SK-N-SH (cell line): ENCODE data around the gene LACTB. TPM values are rescaled to one million over a fixed set of nuclear protein-coding genes. Genes with fewer than 3 reads are reported as not detected.

Experiments used
- CTCF ChIA-PET: fragments of 300-600, 350-600 bp; formaldehyde crosslinking; extraction: SDS; loops from one replicate; lab custom pipeline; 2021; lab: Yijun Ruan, JAX
- POLR2A ChIA-PET: fragments of 350-600 bp; sonication (Branson Sonifier 250); formaldehyde crosslinking; extraction: SDS; loops from one replicate; lab custom pipeline; 2020; ENCODE audit warnings: antibody characterized with exemption, inconsistent platforms; lab: Yijun Ruan, JAX
- DNase-seq: peaks from one replicate; pipeline ENCODE4 v3.0.0; 2012
- H2AFZ ChIP-seq: fragments of 200-600 bp; sonication (generic); 2 replicates; pipeline ENCODE4 v1.8.1; 2016; ENCODE audit warnings: antibody characterized with exemption, mild to moderate bottlenecking, low read depth
- H3F3A ChIP-seq: fragments of 200-600 bp; sonication (generic); replicated peaks from 2 replicates; pipeline ENCODE3; 2016; ENCODE audit warnings: antibody characterized with exemption, mild to moderate bottlenecking; ENCODE audit not compliant: insufficient read depth
- H3K27ac ChIP-seq, 2 experiments: fragments of 200-500 bp in 1 of 2; fragments of 200-600 bp in 1 of 2; sonication (Bioruptor generic) in 1 of 2; sonication (generic), shearing (Covaris generic) in 1 of 2; 2 replicates each; pipeline versions ENCODE4 v1.5.1 to v1.6.1; 2014 to 2016; ENCODE audit warnings: low read depth in 2 of 2, inconsistent platforms in 1 of 2, low read length in 1 of 2, mild to moderate bottlenecking in 1 of 2, mixed read lengths in 1 of 2
- H3K27me3 ChIP-seq: fragments of 200-600 bp; sonication (generic), shearing (Covaris generic); 2 replicates; pipeline ENCODE4 v1.6.1; 2016; ENCODE audit warnings: mixed run types; ENCODE audit not compliant: insufficient read depth
- H3K36me3 ChIP-seq, 2 experiments: fragments of 200-500 bp in 1 of 2; fragments of 200-600 bp in 1 of 2; sonication (Bioruptor generic) in 1 of 2; sonication (generic) in 1 of 2; replicated peaks in 1 of 2; 2 replicates each; pipeline versions ENCODE3 to v1.5.1; 2014 to 2016; ENCODE audit warnings: low read length in 1 of 2, mild to moderate bottlenecking in 1 of 2; ENCODE audit not compliant: insufficient read depth in 2 of 2, control insufficient read depth in 1 of 2
- H3K4me1 ChIP-seq, 2 experiments: fragments of 200-500 bp in 1 of 2; fragments of 200-600 bp in 1 of 2; sonication (Bioruptor generic) in 1 of 2; sonication (generic), shearing (Covaris generic) in 1 of 2; 2 replicates each; pipeline versions ENCODE4 v1.5.1 to v1.6.1; 2014 to 2016; ENCODE audit warnings: low read depth in 1 of 2, low read length in 1 of 2, mixed run types in 1 of 2; ENCODE audit not compliant: insufficient read depth in 2 of 2, control insufficient read depth in 1 of 2
- H3K4me2 ChIP-seq: fragments of 200-600 bp; sonication (generic), shearing (Covaris generic); 2 replicates; pipeline ENCODE4 v1.6.1; 2017; ENCODE audit warnings: mixed run types
- H3K4me3 ChIP-seq, 2 experiments: fragments of 200-500 bp in 1 of 2; fragments of 200-600 bp in 1 of 2; sonication (Bioruptor generic) in 1 of 2; sonication (generic), shearing (Covaris generic) in 1 of 2; 2 replicates each; pipeline versions ENCODE4 v1.5.1 to v1.8.1; 2014 to 2016; ENCODE audit warnings: low read depth in 2 of 2, inconsistent platforms in 1 of 2, low read length in 1 of 2, mild to moderate bottlenecking in 1 of 2, mixed read lengths in 1 of 2, moderate library complexity in 1 of 2
- H3K79me2 ChIP-seq: fragments of 200-600 bp; sonication (generic); 2 replicates; pipeline ENCODE4 v1.8.1; 2017; ENCODE audit warnings: mild to moderate bottlenecking; ENCODE audit not compliant: insufficient read depth
- H3K9ac ChIP-seq: fragments of 200-600 bp; sonication (generic); 2 replicates; pipeline ENCODE4 v1.6.1; 2017; ENCODE audit warnings: mixed run types
- H3K9me2 ChIP-seq: fragments of 200-600 bp; sonication (generic); 2 replicates; pipeline ENCODE4 v1.6.1; 2017; ENCODE audit warnings: mixed run types
- H3K9me3 ChIP-seq: fragments of 200-600 bp; sonication (generic); 2 replicates; pipeline ENCODE4 v1.6.1; 2017; ENCODE audit warnings: mixed run types, mild to moderate bottlenecking, moderate library complexity
- H4K20me1 ChIP-seq: fragments of 200-600 bp; sonication (generic); 2 replicates; pipeline ENCODE4 v1.6.1; 2017; ENCODE audit warnings: mild to moderate bottlenecking, mixed run types; ENCODE audit not compliant: insufficient read depth
- EP300 ChIP-seq, 2 experiments: IDR thresholded peaks; 2 replicates each; pipeline versions ENCODE4 v1.4.0 to v1.6.1; 2012; ENCODE audit warnings: borderline replicate concordance in 1 of 2, low read depth in 1 of 2, low read length in 1 of 2
- EZH2phosphoT487 ChIP-seq: fragments of 200-600 bp; sonication (generic); IDR thresholded peaks from 2 replicates; pipeline ENCODE4 v1.6.1; 2017; ENCODE audit warnings: low read depth, mixed run types, mild to moderate bottlenecking, antibody characterized with exemption, moderate library complexity, borderline replicate concordance
- FOXJ3 ChIP-seq: sonication (generic); formaldehyde crosslinking; IDR thresholded peaks from 2 replicates; pipeline ENCODE4 v1.5.1; 2020; ENCODE audit warnings: mild to moderate bottlenecking, missing genetic modification reagents
- FOXM1 ChIP-seq: IDR thresholded peaks from 2 replicates; pipeline ENCODE4 v1.4.0; 2012; ENCODE audit warnings: low read depth, mild to moderate bottlenecking
- GABPA ChIP-seq: IDR thresholded peaks from 2 replicates; pipeline ENCODE4 v1.4.0; 2012; ENCODE audit warnings: low read depth, mild to moderate bottlenecking
- JUND ChIP-seq: IDR thresholded peaks from 2 replicates; pipeline ENCODE4 v1.4.0; 2012
- NFIC ChIP-seq: IDR thresholded peaks from 2 replicates; pipeline ENCODE4 v1.4.0; 2012; ENCODE audit warnings: borderline replicate concordance
- NRF1 ChIP-seq: IDR thresholded peaks from 2 replicates; pipeline ENCODE4 v1.6.1; 2012; ENCODE audit warnings: low read depth, mild to moderate bottlenecking, low read length
- RFX5 ChIP-seq: IDR thresholded peaks from 2 replicates; pipeline ENCODE4 v1.6.1; 2012; ENCODE audit warnings: mild to moderate bottlenecking, improper control_type of control experiment, low read length
- SIN3A ChIP-seq: IDR thresholded peaks from 2 replicates; pipeline ENCODE4 v1.6.1; 2012; ENCODE audit warnings: low read depth, mild to moderate bottlenecking, low read length, moderate library complexity, borderline replicate concordance
- SMC3 ChIP-seq: IDR thresholded peaks from 2 replicates; pipeline ENCODE4 v1.6.1; 2012; ENCODE audit warnings: low read depth, low read length, improper control_type of control experiment
- TAF1 ChIP-seq: IDR thresholded peaks from 2 replicates; pipeline ENCODE4 v1.6.1; 2012; ENCODE audit warnings: low read depth, mild to moderate bottlenecking, low read length, moderate library complexity, borderline replicate concordance
- TEAD4 ChIP-seq: IDR thresholded peaks from 2 replicates; pipeline ENCODE4 v1.4.0; 2012; ENCODE audit warnings: mild to moderate bottlenecking, borderline replicate concordance; ENCODE audit not compliant: insufficient read depth
- WGBS: methylation state at CpG from one replicate; pipeline ENCODE4 v1.1.6; 2017; ENCODE audit warnings: low lambda C conversion rate; 5-methylcytosine and 5-hydroxymethylcytosine counted together
- polyA plus RNA-seq, 3 experiments: library from polyadenylated mRNA; depleted of rRNA; stranded (reverse); fragments of >200 nt; gene quantifications; 2 replicates each; pipeline ENCODE4 v1.2.3, GENCODE V29; 2012
- TF ChIP-seq, protein P1 (sequence below): fragments of 150-350 bp; IDR thresholded peaks from 2 replicates; pipeline ENCODE4 v1.6.1; 2016; ENCODE audit warnings: mild to moderate bottlenecking, low read depth, low read length
- TF ChIP-seq, protein P2 (sequence below): IDR thresholded peaks from 2 replicates; pipeline ENCODE4 v1.4.0; 2012; ENCODE audit warnings: low read depth, borderline replicate concordance
- TF ChIP-seq, protein P3 (sequence below): fragments of 200-600 bp; sonication (generic); IDR thresholded peaks from 2 replicates; pipeline ENCODE4 v1.6.1; 2017; ENCODE audit warnings: antibody characterized with exemption, mild to moderate bottlenecking, moderate library complexity
- TF ChIP-seq, protein P4 (sequence below): IDR thresholded peaks from 2 replicates; pipeline ENCODE4 v1.6.1; 2012; ENCODE audit warnings: mild to moderate bottlenecking, low read depth, low read length, moderate library complexity

Gene LACTB
- polyA plus RNA-seq, 1 of the 3 experiments (the other 2 are of a cell fraction), result 23.3 TPM

DNA sequence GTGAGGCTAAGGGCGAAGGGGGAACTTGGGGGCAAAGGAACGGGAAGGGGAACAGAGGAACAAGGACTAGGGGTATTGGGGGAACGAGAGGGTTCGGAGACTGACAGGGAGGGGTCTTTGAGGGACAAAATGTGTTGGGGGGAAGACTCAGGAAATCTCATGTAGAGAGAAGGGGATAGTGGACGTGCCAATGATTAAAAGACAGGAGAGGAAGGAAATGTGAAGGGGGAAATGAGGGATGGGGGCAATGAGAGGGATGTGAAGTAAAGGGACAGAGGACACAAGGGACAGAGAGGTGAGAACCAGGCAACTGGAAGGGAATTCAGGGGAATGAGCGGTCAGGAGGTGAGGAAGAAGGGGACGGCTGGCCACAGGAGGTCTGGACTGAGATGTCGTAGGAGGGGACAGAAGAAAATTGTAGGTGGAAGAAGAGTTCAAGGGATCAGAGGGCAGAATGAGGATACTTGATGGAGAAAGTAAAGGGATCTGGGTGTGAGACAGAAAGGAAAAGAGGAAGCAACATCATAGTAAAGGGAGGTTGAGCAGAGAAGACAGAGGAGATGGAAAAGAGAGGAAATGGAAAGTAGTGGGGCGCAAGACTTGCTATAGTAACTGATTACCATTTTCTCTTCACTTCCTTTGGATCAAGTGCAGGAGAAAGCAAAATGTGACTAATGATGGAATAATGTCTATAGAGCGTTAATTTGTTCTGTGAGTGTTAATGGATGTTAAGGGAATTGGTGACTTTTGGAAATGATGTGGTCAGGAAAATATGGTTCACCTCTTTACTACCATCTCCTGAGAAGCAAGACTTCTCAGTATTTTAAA, 68.5 kb downstream of the LACTB start:
- H3K4me1 ChIP-seq, result peaks cover 5 to 19% of the 10 kb centered on the region in 2 experiments; a peak in 3 of 4 replicates
- WGBS, result 24% methylated on average over 10 of the region's 10 CpGs

More for the DNA sequence above, 68.5 kb downstream of the LACTB start:
- Histone ChIP-seq H3K9me2 (no peaks in the 10 kb centered on the region), H2AFZ (peak overlapping the region; percentile 83; the same call in 1 of the 2 replicates), H3K36me3 (no peaks in the 10 kb centered on the region), H3K79me2 (peaks cover 52% of the 10 kb centered on the region), H3K4me3 (peak overlapping the region; percentile 52 to 84), H3K27ac (peak overlapping the region; percentile 42 to 71; a peak in 2 of 4 replicates), H3K9ac (peak overlapping the region; percentile 91), H3K27me3 (no peaks in the 10 kb centered on the region), H4K20me1 (no peaks in the 10 kb centered on the region), H3K4me2 (peak overlapping the region; percentile 93), H3F3A (peaks cover 8% of the 10 kb centered on the region), H3K9me3 (no peaks in the 10 kb centered on the region)
- POLR2A ChIA-PET, result interaction anchor here (1.6 kb wide), 1 partner anchor 87 kb away, joined by 5 read pairs; no protein-coding TSS in a partner anchor
- no peak for TF ChIP-seq NRF1
- TF ChIP-seq GABPA, result no peak
- no peak for TF ChIP-seq JUND
- TF ChIP-seq TAF1, result no peak
- TF ChIP-seq, protein P1, sequence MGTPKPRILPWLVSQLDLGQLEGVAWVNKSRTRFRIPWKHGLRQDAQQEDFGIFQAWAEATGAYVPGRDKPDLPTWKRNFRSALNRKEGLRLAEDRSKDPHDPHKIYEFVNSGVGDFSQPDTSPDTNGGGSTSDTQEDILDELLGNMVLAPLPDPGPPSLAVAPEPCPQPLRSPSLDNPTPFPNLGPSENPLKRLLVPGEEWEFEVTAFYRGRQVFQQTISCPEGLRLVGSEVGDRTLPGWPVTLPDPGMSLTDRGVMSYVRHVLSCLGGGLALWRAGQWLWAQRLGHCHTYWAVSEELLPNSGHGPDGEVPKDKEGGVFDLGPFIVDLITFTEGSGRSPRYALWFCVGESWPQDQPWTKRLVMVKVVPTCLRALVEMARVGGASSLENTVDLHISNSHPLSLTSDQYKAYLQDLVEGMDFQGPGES, result no peak
- TF ChIP-seq RFX5, result no peak
- TF ChIP-seq, protein P2, sequence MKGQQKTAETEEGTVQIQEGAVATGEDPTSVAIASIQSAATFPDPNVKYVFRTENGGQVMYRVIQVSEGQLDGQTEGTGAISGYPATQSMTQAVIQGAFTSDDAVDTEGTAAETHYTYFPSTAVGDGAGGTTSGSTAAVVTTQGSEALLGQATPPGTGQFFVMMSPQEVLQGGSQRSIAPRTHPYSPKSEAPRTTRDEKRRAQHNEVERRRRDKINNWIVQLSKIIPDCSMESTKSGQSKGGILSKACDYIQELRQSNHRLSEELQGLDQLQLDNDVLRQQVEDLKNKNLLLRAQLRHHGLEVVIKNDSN, result no peak
- TF ChIP-seq EZH2phosphoT487, result no peak
- no peak for TF ChIP-seq FOXJ3
- TF ChIP-seq, protein P3, sequence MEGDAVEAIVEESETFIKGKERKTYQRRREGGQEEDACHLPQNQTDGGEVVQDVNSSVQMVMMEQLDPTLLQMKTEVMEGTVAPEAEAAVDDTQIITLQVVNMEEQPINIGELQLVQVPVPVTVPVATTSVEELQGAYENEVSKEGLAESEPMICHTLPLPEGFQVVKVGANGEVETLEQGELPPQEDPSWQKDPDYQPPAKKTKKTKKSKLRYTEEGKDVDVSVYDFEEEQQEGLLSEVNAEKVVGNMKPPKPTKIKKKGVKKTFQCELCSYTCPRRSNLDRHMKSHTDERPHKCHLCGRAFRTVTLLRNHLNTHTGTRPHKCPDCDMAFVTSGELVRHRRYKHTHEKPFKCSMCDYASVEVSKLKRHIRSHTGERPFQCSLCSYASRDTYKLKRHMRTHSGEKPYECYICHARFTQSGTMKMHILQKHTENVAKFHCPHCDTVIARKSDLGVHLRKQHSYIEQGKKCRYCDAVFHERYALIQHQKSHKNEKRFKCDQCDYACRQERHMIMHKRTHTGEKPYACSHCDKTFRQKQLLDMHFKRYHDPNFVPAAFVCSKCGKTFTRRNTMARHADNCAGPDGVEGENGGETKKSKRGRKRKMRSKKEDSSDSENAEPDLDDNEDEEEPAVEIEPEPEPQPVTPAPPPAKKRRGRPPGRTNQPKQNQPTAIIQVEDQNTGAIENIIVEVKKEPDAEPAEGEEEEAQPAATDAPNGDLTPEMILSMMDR, result no peak
- no peak for TF ChIP-seq SIN3A
- no peak for TF ChIP-seq FOXM1
- TF ChIP-seq, protein P4, sequence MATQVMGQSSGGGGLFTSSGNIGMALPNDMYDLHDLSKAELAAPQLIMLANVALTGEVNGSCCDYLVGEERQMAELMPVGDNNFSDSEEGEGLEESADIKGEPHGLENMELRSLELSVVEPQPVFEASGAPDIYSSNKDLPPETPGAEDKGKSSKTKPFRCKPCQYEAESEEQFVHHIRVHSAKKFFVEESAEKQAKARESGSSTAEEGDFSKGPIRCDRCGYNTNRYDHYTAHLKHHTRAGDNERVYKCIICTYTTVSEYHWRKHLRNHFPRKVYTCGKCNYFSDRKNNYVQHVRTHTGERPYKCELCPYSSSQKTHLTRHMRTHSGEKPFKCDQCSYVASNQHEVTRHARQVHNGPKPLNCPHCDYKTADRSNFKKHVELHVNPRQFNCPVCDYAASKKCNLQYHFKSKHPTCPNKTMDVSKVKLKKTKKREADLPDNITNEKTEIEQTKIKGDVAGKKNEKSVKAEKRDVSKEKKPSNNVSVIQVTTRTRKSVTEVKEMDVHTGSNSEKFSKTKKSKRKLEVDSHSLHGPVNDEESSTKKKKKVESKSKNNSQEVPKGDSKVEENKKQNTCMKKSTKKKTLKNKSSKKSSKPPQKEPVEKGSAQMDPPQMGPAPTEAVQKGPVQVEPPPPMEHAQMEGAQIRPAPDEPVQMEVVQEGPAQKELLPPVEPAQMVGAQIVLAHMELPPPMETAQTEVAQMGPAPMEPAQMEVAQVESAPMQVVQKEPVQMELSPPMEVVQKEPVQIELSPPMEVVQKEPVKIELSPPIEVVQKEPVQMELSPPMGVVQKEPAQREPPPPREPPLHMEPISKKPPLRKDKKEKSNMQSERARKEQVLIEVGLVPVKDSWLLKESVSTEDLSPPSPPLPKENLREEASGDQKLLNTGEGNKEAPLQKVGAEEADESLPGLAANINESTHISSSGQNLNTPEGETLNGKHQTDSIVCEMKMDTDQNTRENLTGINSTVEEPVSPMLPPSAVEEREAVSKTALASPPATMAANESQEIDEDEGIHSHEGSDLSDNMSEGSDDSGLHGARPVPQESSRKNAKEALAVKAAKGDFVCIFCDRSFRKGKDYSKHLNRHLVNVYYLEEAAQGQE, result no peak
- TF ChIP-seq EP300 (IDR thresholded peaks at IDR 0.05; ENCODE audit: borderline replicate concordance in 1 of 2, low read depth in 1 of 2, low read length in 1 of 2), result no peak
- TF ChIP-seq NFIC, result no peak
- no peak for TF ChIP-seq SMC3
- no peak for TF ChIP-seq TEAD4
- CTCF ChIA-PET, result interaction anchor here (2.0 kb wide), 1 partner anchor 13 kb away, joined by 5 read pairs; no protein-coding TSS in a partner anchor
- no peak for DNase-seq
